Activated T-cell treated with anti-CD3 and anti-CD28 coated beads for 24 hours (primary cell): Measurements from ENCODE around the gene RTP1.
"Not testable (repeated sequence)": the region's sequence is repeated elsewhere in the genome, so short reads cannot be mapped to it uniquely, and the experiment has no call there.

Source experiments
- DNase-seq: peaks from one replicate; pipeline ENCODE4 v3.0.0-alpha.2; 2020; ENCODE audit warnings: low read depth

Gene RTP1

DNA sequence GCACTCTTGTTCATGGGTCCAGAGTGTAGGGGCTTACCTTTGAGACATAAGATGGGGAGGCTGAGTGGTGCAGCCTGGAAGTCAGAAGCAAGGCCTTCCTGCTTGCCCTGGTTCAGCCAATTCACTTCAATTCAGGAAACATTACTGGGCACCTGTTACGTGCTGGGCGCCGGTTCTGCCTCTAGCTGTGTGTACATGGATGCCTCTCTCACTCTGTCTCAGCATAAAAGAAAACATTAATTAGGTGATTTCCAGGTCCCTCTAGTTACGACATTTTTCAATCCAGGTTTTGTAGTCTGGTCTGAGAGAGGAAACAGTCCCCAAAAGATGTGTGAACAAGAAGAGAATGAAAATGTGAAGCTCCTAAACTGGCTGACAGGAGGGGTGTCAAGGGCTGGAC lies 1.2 kb downstream of the RTP1 start:
- DNase-seq: no peak

DNA sequence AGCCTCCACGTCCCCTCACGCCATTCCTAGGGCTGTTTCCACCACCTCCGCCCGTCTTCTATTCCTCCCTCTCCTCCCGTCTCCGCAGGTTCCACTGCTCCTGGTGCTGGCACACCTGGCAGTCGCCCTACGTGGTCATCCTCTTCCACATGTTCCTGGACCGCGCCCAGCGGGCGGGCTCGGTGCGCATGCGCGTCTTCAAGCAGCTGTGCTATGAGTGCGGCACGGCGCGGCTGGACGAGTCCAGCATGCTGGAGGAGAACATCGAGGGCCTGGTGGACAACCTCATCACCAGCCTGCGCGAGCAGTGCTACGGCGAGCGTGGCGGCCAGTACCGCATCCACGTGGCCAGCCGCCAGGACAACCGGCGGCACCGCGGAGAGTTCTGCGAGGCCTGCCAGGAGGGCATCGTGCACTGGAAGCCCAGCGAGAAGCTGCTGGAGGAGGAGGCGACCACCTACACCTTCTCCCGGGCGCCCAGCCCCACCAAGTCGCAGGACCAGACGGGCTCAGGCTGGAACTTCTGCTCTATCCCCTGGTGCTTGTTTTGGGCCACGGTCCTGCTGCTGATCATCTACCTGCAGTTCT lies 2.3 kb downstream of the RTP1 start:
- DNase-seq: not testable (repeated sequence)

DNA sequence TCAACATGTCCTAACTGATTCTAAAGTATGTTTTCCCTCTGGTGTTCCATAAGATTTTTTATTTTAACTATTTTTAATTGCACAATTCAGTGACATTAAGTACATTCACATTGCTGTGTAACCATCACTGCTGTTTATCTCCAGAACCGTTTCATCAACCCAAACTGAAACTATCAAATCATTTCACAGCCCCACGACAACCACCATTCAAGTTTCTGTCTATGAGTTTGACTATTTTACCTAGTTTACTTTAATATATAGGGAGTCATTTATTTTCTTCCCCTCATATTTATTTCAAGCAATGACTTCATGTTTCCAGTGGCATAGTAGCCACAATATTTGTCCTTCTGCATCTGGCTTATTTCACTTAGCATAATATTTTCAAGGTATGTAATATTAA lies 8.4 kb downstream of the RTP1 start:
- no peak for DNase-seq

DNA sequence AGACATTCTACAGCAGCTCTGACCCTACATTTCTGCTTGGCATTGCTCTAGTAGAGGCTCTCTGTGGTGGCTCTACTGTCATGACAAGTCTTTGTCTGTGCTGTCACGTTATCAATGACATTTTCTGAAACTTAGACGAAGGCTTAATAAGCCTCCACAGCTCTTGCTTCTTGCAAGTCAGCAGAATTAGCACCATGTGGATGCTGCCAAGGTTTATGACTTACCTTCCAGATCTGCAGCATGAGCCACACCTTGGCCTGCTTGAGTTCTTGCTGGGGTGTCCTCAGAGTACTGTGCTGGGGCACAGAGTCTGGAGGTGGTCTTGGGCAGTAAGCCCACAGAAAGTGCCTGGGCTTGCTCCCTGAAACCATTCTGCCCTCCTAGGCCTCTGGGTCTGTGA lies 9.8 kb downstream of the RTP1 start:
- no peak for DNase-seq

DNA sequence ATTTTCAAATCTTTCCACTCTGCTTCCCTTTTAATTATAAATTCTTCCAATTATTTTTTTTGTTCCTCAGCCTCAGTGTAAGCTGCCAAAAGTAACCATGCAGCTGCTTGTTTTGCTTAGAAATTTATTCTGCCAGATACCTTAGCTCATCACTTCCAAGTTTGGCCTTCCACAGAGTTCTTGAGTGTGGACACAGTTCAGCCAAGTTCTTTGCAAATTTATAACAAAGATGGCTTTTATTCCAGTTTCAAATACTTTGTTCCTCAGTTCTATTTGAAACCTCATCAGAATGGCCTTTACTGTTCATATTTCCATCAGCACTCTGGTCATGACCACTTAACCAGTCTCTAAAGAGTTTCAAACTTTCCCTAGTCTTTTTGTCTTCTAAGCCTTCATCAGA lies 10.3 kb downstream of the RTP1 start:
- DNase-seq: no peak

DNA sequence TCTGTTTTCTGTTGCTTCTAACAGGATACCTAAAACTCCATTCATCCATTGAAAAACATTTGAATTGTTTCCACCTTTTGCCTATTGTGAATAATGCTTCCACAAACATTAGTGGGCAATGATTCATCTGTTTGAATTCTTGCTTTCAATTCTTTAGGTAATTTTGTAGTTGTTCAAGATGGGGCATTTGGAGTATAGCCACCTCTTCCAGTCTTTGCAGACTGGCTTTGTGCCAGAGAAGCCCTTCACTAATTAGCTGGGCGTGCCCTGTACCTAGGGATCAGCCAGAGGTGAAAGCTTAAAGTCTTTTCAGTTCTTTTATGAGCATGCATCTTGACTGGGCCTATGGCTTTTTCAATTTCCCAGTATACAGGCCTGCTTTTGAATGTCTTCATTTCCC lies 10.9 kb downstream of the RTP1 start:
- DNase-seq: no peak

DNA sequence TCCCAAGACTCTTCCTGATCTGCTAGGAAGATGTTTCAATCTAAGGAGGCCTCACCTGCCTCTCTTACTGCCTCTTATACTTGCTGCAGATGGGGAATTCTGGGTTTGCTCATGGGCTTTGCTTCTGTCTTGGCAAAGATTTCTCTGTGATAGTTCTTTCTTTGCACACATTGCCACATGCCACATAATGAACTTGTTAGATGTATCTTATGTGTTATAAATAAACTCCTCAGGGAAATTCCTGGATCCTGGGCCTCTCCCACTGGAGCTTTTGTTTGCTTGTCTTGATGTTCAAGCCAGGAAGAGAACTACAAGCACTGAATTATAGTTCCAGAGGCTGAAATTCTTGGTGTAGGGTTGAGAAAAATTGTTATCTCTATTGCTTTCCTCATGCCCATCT lies 12.2 kb downstream of the RTP1 start:
- no peak for DNase-seq

DNA sequence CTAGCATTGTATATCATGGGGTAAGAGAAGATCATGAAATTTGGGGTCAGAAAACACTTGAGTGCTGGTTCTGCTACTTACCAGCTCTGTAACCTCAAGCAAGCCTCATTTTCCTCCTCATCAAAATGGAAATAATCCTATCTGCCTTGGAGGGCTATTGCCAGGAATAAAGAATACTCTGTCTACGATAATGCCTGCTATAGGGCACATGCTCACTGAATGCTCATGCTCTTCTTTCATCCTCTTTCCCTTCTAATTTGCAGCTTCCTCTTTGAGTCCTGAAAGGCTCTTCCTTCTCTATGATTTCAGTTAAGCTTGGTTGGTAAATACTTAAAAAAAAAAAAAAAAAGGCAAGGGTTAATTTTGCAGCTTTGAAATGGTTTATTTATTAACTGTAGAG lies 12.8 kb downstream of the RTP1 start:
- DNase-seq: no peak

DNA sequence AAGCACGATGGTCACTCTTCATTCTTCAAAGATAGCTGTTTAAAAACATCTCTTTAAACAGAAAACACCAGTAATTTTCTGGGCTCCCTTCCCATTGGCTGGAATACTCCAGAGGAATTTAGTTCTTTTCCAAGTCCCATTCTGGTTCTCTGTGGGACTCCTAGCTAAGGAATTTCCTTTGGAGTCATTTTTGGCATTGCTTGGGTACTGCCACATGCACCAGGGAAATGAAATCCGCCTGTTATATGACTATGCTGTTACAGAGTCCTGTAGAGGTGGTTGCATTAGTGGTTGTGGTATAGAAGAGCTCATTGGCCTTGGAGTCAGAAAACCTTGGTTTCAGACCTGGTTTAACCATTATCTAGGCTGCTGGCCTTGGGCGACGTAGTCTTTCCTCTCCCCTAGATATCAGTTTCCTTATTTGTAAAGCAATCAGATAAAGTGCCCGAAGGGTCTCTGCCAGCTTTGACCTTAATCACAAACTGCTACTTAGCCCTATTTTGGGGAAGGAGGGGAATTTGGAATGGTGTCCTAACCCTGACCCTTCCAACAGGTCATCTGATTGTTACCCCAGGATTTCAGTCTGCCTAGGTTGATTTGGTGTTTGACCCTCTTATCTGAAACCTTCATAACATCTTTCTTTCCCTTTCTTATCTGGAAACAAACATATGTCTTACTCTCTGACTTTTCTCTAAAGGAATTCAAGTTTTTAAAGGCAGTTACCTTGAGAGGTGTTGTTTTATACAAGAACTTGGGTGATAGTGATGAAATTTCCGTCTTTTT lies 13.4 kb downstream of the RTP1 start:
- DNase-seq: no peak

DNA sequence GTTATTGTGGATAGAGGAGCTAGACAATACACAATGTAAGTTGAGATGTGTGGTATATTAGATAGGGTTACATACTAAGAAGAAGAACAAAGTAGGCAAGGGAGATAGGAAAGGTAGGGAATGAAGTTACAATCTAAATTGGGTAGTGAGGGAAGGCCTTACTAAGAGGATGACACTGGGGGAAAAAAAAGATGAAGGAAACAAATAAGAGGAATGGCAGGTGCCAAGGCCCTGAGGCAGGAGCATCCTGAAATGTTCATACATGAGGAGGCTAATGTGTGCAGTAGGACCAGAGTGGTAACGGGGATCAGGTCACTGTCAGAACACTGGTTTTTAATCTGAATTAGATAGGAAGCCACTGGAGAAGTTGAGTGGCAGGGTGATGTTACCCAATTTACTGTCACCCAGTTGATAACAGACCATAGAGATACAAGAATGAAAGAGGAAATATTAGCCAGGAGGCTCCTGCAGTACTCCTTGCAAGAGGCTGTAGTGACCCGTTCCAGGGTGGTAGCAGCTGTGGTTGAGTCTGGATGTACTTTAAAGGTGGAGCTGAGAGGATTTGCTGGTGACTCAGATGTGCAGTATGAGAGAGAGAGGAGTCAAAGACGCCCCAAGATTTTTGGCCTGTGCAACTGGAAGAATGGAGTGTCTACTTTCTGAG lies 14.4 kb downstream of the RTP1 start:
- DNase-seq: no peak

DNA sequence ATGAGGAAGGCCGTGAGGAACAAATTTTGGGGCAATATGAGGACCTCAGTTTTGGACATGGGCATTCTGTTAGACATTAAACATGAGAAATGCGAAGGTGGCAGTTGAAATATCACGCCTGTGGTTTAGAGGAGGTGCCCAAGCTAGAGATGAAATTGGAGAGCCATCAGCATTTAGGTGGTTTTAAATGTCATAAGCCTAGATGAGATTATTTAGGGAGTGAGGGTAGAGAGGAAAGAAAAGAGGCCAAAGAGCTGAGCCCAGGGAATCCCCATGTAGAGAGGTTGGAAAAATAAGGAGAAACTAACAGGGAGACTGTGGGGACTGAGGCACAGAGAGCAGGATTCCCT lies 14.9 kb downstream of the RTP1 start:
- DNase-seq: no peak

DNA sequence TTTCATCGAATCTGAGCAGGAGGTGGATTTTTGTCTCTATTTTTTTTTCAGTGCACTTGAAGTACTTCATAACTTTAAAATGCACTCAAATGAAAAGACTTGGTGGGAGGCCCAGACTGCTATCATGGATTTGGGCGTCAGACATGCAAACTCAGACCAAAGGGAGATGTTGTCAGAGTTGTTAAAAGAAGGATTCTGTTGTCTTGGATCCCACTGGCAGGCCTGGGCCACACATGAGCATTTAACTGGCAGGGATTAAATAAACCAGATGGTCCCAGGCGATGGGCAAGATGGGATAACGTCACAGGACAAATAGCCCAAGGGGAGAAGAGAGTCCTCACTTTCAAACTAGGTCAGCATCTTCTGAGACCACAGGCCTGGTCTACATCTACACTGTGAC lies 15.4 kb downstream of the RTP1 start:
- DNase-seq: no peak

DNA sequence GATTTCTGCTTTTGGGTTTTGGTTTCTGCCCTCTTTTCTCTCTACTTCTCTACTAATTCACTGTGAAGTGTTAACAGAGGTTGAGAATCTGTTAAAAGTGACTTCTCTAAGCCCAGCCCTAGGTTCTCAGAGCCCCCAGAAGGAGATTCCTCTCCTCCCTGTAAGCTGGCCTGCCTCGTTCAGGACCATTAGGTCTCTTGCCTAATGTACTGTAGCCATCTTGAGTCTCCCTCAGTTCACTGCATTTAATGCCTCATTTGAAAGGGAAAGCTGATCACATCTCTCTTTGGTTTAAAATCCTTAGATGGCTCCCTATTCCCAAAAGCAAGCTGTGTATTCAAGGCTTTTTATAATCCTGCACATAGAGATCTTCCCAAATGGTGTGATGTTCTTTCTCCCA lies 16.3 kb downstream of the RTP1 start:
- DNase-seq: no peak

DNA sequence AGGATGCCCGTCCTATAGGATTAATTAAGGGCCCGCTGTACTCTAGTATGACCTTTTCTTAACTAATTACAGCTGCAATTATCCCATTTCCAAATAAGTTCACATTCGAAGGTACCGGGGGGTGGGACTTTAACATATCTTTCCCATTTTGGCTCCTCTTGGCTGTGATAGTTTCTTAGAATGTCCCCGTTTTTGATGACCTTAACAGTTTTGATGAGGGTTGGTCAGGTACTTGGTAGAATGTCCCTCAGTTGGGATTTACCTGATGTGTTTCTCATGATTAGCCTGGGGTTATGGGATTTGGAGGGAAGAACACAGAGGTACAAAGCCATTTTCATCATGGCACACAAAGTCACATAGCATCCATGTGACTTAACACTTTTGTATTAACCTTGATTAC lies 18.2 kb downstream of the RTP1 start:
- no peak for DNase-seq

DNA sequence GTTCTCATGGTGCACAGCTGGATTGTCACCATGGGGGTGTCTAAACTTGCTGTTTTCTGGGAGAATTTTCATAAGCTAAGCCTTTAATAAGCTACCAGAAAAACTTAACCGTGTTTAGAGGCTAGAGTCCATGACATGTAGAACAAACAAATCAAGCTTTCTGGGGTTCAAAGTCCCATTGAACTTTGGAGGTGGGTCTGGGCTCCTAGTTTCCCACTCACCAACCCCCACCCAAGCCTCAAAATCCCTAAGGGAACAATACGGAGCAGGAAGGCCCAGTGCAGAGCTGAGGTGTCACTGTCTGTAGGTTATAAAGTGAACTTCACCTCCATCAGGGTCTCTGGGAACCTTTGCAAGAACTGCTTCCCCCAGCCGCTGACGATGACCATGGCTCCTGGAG lies 25.5 kb downstream of the RTP1 start:
- DNase-seq: no peak

DNA sequence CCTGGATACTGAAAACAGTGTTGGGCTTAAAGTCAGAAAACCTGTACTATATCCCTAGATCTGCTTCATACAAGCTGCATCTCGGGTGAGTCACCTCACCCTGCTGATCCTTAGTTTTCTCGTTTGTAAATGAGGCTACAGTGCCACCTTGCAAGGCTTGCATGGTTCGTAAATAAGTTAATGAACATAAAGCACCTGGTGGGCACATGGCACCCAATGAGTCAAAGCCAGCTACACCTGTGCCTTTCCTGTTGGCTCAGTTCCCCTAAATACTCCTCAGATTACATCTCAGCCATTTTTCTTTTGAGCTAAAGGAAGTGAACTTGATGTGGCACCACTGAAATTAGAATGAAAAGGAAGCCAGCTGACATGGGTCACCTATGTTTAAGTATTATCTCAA lies 26.5 kb downstream of the RTP1 start:
- no peak for DNase-seq

DNA sequence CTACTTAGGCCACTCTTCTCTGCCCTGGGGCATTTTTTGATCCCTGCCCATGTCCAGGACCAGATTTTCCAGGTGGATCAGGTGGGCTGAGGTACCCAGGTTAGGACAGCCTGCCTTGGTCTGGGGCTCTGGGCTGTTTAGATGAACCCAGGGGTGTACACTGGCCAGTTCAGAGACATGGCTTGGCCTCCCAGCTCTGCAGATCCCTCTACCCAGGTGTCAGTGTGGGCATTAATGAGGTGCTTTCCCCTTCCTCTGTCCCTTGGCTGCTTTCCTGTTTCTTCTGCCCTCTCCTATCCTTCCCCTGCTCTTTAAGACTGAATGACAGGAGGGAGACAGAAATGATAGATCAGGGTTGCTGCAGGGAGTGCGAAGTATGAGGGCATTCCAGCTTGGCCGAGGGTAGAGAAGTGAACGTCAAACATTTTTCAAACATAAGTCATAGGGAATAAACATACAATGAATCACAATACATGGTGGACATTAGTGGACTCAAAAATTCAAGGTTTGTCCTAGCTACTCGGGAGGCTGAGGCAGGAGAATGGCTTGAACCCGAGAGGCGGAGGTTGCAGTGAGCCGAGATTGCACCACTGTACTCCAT lies 30.5 kb downstream of the RTP1 start:
- no peak for DNase-seq

DNA sequence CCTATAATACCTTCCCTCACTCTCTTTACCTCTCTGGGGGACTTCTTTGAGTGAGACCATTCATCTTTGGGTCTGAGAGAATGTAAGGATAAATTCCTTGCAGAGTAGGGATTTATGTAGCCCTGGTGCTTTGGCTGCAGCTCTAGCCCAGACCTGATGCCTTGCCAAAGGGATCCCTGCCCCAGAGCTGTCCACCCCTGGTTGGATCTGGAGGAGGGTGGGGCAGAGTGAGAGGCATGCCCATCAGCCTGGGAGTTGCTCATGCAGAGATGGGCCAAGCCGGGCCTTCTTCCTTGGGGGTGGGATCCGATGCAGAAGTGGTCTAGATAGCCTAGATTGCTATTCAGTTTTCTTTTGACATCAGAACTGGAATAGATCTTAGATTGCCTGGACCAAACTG lies 31.5 kb downstream of the RTP1 start:
- no peak for DNase-seq

DNA sequence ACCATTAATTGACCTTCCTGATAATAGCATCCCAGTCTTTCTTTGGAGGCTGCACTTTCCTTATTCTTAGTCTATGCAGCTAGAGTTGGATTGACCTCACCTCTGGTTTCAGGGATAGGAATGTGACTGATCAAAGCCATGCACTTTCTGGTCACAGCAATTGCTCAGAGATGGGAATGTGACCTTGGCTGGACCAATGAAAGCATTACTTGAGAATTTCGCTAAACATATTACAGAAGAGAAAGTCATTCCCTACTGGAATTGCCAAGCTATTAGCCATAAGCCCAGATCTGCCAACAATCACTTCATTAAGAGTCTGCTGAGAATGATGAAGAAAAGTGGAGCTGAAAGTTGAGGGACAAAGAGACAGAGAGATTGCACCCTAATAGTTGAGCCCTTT lies 32.7 kb downstream of the RTP1 start:
- DNase-seq: no peak

DNA sequence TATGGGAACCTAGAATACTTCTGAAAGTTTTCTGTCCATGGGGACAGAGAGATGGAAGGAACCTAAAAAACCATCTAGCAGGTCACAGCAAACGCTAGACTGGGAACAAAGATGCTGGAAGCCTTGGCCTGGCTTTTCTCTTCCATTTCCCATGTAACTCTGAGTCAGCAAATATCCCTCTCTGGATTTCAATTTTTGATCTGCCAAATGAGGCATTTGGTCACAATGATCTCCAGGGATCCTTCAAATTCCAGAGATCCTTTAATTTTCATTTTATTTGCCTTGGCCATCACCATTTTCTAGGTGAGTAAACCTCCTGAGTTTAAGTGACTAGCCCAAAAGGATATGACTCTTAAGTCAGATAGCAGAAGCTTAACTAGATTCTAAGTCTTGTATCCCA lies 39.7 kb downstream of the RTP1 start:
- no peak for DNase-seq

DNA sequence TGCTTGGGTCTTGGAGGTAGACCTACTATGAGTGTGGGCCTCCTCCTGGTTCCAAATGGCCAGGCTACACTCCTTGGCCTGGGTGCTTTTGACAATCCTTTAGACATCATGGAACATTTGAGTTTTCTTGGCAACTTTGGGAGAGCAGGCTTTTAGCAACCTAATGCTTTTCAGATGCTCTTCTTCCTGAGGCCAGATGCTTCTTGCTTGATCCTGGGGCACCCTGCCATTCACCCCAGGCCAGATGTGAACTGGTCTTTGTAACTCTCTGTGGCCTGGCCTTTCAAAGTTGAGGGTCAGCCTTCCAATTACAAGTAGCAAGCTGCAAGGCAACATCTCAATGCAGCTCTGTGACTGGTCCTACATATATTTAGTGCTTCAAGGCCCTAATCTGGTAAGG lies 40.5 kb downstream of the RTP1 start:
- DNase-seq: no peak

DNA sequence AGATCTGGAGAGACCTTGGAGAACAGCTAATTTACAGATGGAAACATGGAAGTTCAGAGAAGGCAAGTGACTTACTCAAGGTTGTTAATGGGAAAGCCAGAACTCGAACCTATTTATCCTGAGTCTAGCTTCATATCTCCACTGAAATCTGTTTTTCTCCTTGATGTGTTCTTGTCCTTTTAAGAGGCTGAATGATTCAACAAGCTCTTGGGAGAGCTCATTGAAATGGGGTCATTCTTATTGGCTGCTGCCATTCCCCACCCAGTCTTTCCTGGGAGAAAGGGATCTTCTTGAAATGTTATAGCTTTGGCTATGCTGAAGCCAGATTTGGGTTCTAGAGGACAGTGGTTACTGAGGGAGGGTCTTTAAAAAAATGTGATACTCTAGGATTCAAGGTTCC lies 41.0 kb downstream of the RTP1 start:
- DNase-seq: no peak

DNA sequence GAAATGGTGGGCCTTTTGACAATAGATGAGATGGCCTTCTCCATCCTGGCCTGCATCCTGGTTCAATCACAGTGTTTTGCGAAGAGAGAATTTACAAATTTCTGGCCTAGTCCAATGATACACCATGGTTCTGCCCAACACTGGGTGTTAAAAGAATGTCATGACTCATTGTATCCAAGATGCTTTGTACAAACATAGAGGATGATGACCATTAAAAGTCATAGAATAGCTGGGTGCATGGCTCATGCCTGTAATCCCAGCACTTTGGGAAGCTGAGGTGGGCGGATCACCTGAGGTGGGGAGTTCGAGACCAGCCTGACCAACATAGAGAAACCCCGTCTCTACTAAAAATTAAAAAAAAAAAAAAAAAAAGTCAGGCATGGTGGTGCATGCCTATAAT lies 41.5 kb downstream of the RTP1 start:
- not testable (repeated sequence) for DNase-seq
